UCSD-AML1 (cell line): ENCODE measurements around the gene AGBL3.
"Not testable (repeated sequence)": the region's sequence is repeated elsewhere in the genome, so short reads cannot be mapped to it uniquely, and the experiment has no call there.

Experiments used
- DNase-seq: peaks from one replicate; lab custom pipeline; 2025; ENCODE audit not compliant: unreplicated experiment; lab: John Stamatoyannopoulos, UW

Gene AGBL3

GRCh38 chr7:135166338-135166990 is 180.2 kb downstream of the AGBL3 start:
- DNase-seq = peak; percentile 72

DNA sequence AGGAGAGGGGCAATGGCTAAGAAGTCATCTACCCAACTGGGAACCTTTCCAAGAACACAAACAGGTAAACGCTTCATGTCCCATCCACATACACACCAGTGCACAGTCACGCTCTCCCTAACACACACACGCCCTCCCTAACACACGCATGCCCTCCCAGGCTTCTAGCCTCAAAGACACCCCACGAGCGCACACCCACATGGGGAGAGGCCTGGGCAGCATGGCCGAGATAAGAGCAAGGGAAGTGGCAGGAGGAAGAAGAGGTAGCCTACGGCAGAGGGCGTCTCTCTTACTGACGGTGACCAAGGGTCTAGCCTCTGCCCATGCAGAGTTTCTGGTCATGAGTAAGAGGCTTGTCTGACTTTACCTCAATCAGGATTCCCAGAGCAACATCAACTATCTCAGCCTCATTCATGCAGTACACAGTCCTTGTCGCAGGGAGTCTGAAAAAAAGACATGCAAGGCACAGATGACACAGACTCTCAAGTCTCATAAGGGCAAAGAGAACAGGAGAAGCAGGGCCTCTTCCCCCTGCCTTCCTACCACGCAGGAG is 181.1 kb downstream of the AGBL3 start:
- DNase-seq = peak; percentile 20

DNA sequence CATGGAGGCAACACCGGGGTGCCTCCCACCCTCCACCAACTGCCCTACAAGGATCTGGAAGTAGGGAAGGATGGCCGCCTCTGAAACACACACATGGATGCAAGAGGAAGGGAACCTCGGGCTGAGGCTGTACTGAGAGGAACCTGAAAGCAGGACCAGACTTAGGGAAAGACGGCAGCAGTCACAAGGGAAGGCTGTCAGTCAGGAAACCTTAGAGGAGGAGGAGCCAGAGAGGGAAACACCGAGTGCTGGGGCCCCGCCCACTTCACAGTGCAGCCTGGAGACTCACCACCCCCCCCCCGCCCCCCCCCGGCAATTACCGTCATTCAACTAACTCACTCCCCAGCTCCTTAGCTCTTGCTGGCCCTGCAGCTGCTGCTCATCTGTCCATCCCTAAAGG is 181.7 kb downstream of the AGBL3 start:
- peak; percentile 35 for DNase-seq

GRCh38 chr7:135168489-135169140 is 182.3 kb downstream of the AGBL3 start:
- no peak for DNase-seq

DNA sequence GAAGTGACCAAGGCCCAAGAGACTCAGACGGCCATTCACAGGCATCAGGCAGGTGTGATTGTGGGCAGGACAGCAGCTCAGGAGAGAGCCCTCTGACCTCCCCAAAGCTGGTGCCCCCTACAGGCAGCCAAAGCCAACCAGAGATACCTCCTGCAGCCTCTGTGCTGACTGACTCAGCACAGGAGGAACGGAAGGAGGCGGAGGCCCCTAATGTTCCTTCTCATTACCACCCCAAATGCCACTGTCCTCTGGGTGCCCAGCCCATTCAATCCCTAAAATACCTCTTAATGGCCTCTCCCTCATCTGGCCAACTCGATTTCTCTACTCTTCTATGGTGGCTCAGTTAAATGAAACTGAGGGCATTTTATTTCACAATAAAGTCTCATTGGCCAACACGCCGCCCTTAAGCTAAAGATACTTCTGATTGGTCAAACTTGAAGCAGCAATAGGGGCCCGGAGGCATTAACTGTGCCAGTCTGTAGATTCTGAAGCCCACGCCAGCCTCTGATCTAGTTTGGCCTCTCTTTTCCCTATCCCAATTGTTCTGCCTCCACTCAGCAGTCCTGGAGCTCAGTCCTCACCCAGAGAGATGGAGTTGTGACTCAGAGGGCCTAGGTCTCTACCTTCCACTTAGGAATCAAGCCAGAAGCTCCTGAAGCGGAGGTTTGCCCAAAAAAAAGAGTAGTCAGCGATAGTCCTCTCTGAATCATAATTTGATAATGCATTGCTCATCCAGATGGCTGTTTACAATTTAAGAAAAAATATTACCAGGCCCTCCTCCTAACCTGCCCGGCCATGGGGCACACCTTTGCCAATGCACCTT is 183.0 kb downstream of the AGBL3 start:
- peak; percentile 57 for DNase-seq

DNA sequence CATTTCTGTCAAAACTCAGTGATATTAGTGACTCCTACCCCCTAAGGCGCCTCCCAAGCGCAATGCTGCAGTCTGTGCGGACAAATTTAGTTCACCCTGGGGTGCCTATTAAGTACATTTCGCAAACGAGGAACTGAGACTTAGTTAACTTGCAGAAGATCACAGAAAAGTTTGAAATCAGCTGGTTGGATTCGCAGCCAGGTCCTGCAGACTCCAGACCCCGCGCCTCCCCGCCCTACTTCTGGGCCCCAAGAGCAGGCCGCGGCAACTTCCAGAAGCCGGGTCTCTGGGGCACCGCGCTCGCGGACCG is 183.6 kb downstream of the AGBL3 start:
- DNase-seq = no peak

GRCh38 chr7:135170274-135170997 is 184.1 kb downstream of the AGBL3 start, which contains the start of gene CYREN:
Gene CYREN (minus strand): TSS chr7:135170707. CDS start chr7:135168922, 1,785 bp downstream.
- DNase-seq = peak; percentile 90

DNA sequence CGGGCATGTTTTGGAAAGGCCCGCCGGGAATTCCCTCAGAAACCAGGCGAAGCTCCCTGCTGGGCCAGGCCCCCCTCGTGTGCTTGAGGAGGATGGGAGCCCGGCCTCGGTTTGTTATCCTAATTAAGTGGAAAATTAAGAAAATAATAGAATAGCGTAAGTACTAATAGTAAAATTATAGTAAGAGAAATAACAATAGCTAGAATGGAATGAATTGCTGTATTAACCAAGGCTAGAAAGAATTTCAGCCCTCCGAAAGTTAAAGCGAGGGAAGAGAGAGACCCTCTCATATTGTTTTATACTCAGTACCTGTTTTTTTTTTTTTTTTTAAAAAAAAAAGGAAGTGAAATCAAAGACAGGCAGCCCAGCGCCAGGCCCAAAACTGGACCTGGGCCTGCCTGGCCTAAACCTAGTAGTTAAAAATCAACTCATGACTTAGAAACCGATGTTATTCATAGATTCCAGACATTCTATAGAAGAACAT is 184.7 kb downstream of the AGBL3 start:
- DNase-seq = not testable (repeated sequence)

GRCh38 chr7:135171581-135172291 is 185.4 kb downstream of the AGBL3 start:
- not testable (repeated sequence) for DNase-seq

GRCh38 chr7:135173916-135174315 is 187.6 kb downstream of the AGBL3 start:
- not testable (repeated sequence) for DNase-seq

DNA sequence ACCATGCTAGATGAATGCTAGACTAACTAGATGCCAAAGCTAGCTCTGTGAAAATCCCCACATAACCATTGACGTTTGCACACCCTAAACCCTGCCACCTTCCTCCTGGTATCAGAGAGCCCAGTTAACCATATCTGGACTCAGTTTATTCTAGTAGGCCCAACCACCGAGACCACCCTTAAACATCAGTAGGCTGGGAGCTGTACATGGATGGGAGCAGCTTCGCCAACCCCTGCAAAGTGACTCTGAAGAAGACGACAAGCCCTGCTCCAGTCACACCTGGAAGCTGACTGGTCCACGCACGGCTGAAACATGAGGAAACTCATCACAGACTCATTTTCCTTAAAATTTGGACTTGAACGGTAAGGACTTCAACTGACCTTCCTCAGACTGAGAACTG is 188.6 kb downstream of the AGBL3 start:
- no peak for DNase-seq

DNA sequence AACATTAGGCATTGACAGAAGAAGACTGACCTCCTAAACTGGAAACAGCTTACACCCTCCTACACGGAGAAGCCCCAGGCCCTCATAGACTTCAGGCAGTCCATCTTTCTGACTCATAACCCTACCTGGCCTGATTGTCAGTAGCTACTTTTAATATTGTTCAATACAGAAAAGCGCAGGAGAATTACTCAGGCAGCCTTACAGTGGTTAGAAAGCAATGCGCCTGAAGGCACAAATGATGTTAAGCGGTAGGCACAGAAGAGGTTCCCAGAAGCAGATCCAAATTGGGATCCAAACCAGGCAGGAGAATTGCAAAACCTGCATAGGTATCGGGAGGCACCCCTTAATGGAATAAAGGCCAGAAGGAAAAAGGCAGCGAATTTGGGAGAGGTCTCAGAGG is 189.6 kb downstream of the AGBL3 start:
- DNase-seq = no peak

DNA sequence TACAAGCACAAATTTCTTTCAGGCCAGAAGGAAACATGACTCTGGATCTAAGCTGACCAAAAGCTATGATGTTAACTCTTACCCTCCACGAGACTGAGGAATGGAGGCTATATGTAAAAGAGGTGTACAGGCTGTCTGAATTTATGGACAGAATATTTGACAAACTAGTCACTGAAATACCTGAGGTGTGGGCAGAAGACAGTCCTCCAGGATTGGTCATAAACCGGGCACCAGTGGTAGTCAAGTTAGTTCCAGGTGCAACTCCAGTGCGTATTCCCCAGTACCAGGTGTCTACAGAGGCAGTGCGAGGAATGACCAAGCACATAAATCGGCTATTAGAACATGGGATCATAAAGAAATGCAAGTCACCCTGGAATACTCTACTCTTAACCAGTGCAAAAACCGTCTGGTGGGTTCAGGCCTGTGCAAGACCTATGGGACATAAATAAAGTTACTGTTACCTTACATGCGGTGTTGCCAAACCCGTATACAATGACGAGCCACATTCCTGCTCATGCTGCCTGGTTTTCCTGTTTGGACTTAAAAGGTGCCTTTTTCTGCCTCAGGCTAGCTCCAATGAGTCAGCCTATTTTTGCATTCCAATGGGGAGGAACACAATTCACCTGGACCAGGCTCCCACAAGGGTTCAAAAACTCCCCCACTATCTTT is 190.9 kb downstream of the AGBL3 start:
- DNase-seq = no peak

DNA sequence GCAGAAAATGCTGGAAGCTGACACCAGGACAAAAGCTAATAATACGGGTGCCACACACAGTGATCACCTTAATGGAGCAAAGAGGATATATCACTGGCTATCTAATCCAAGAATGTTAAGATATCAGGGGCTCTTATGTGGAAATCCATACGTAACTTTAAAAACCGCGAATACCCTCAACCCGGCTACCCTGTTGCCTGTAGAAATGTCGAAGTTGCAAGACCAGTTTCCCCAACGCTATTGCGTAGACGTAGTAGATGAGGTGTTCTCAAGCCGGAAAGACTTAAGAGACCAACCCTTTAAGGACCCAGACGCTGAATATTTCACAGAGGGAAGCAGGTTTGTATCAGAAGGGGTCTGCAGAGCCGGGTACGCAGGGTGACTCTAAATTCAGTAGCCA is 192.1 kb downstream of the AGBL3 start:
- no peak for DNase-seq

DNA sequence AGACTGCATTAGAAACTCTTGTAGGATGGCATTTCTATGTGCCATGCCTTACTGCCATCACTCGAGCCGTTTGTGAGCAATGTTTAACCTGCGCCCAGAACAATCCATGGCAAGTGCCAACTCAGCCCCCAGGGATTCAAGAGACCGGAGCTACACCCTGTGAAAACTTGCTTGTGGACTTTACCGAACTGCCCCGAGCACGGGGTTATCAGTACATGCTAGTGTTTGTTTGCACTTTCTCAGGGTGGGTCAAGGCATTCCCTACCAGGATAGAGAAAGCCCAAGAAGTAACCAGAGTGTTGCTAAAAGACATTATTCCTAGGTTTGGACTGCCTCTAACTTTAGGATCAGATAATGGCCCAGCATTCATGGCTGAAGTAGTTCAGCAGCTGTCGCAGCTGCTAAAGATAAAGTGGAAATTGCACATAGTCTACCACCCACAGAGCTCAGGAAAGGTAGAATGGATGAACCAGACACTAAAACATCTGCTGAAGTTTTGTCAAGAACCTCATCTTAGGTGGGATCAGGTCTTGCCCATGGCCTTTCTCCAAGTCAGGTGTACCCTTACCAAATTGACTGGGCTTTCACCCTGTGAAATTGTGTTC is 193.1 kb downstream of the AGBL3 start:
- DNase-seq = no peak

DNA sequence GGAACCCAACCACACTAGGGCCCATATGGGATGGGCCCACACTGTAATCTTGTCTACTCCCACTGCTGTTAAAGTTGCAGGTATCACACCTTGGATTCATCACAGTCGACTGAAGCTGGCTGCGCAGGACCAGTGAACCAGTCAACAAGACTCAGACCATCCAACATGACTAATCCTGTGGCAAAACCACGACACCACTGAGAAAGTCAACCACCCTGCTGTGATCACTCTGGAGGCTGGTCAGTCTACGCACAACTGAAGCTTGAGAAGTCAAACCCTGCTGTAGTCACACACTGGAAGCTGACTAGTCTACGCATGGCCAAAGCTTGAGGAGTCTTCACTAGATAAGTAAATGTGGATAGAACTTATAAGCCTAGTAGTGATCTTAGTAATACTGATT is 193.8 kb downstream of the AGBL3 start:
- no peak for DNase-seq

DNA sequence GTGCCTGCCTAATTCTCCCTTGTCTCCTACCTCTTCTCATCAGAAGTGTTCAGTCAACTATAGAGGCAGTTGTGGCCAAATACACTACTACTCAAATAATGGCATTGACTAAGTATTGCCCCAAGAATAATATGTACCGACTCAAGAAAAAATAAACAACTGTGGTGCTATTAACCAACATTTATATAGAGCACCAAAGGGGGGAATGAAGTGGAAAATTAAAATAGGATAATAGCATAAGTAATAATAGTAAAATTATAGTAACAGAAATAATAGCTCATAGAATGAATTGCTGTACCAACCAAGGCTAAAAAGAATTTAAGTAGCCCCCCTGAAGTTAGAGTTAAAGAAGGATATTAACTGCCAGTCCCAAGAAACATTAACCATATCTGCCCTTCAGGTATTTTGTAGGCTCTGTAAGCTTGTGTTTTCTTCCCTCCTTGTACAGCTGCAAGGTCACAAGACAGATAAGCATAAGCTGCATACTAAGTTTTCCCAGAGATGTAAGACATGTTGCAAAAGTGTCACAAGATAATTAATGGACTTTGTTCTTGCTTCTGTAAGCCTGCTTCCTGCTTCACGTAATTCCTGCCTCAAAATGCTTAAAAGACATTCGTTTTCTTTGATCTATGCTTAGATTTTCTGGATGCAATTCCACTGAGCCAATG is 195.1 kb downstream of the AGBL3 start:
- DNase-seq = no peak

DNA sequence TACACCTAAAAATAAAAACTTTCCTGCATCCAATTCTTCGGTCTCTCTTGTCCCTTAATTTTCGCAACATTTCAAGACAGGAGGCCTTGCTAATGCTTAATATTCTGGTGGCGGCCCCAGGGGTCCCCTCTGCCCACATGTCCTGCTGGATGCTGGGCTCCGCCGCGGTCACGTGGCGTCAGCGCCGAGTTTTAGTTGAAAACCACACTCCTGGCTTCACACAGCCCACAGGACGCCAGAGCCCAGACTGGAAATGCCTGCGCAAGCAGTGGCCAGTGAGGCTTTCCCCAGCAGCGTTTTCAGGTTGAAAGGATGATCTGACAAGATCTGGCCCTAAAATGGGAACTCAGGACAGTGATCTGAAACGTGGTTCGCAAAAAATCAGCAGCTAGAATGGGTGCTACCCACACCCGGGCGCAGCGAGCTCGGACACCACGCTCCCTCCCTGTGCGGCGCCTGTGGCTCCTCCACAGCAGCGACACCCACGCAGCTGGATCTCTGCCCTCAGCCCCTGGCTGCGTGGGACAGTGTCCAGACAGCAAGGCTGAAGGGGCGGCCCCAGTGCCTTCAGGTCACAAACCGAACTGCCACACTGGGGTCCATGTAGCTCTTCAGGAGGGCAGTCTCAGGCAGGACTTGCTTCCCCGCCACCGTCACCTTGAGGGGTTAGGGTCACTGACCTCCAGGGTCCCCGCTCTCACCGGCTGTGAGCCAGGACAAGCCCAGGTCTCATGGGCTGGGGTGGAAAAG is 195.8 kb downstream of the AGBL3 start:
- no peak for DNase-seq
